AG04449 (cell line): ENCODE measurements around the gene MAP3K14.
A peak's percentile ranks its signal among the peaks of the same experiment; 100 is the strongest.

Experiments
- CTCF ChIA-PET: fragments of 350-600 bp; formaldehyde crosslinking; extraction: SDS; loops from one replicate; lab custom pipeline; 2021; ENCODE audit warnings: antibody characterized with exemption; lab: Yijun Ruan, JAX
- POLR2A ChIA-PET: fragments of 400-600, 350-600 bp; formaldehyde crosslinking; extraction: SDS; loops from one replicate; lab custom pipeline; 2020; ENCODE audit warnings: antibody characterized with exemption, inconsistent platforms; lab: Yijun Ruan, JAX
- DNase-seq: peaks from one replicate; pipeline ENCODE4 v3.0.0-alpha.2; 2010; ENCODE audit warnings: low read depth, low spot score
- H3K4me3 ChIP-seq: 2 replicates; pipeline ENCODE4 v1.5.1; 2011; ENCODE audit warnings: low read depth, mild to moderate bottlenecking, control low read depth, low read length
- CTCF ChIP-seq: IDR thresholded peaks from one replicate; pipeline ENCODE4 v1.5.1; 2011; ENCODE audit warnings: mild to moderate bottlenecking, moderate library complexity, low read length, control low read depth, inconsistent platforms; ENCODE audit not compliant: insufficient read depth; ENCODE audit errors: missing control alignments

The MAP3K14 gene

DNA sequence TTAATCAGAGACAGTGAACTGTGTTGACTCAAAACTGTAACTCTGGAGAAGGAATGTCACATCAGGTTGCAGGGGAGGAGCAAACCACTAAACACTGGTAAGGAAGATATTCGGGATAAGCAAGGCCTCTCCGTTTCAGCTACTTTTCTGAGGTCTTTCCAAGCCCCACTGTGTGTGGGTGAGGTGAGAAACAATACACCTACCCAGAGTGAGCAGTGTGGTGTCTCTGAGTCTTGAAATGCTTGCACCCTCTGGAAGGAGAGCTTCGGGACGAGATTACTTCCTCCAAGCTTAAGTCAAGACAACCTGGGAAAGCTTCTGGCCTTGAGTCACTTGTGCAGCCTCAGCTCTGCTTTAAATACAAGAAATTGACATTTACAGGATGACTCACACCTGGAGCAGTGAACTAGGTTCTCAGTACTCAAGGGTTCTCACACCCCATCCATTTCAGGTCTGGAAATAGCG, 2.5 kb upstream of the MAP3K14 start:
- no peak for DNase-seq
- no peak overlapping the region; the same call in 1 of the 2 replicates for H3K4me3 ChIP-seq
- no peak for TF ChIP-seq CTCF
- ChIA-PET CTCF (interaction anchor here (1.0 to 5.7 kb wide), 5 partner anchors 8 to 121 kb away, joined by 3 to 32 read pairs (median 5); no protein-coding TSS in a partner anchor), POLR2A (interaction anchor here (1.1 to 2.4 kb wide), 4 partner anchors 23 to 171 kb away, joined by 3 to 10 read pairs (median 4); partner anchors contain the start of gene HEXIM1)

GRCh38 chr17:45318561-45319230, 1.9 kb upstream of the MAP3K14 start:
- ChIA-PET POLR2A (interaction anchor here (1.1 to 1.4 kb wide), 3 partner anchors 27 to 170 kb away, joined by 3 to 5 read pairs (median 4); partner anchors contain the start of gene HEXIM1), CTCF (interaction anchor here (1.0 to 5.7 kb wide), 8 partner anchors 8 to 183 kb away, joined by 3 to 32 read pairs (median 5); partner anchors contain the start of gene ACBD4)
- H3K4me3 ChIP-seq = no peak overlapping the region
- no peak for DNase-seq
- TF ChIP-seq CTCF = no peak

GRCh38 chr17:45317111-45317928, 500 bp upstream of the MAP3K14 start:
- ChIA-PET POLR2A (interaction anchor here (0.7 to 2.5 kb wide), 10 partner anchors 8 to 55 kb away, joined by 3 to 15 read pairs (median 4); no protein-coding TSS in a partner anchor), CTCF (interaction anchor here (0.6 to 5.7 kb wide), 20 partner anchors 11 to 182 kb away, joined by 3 to 32 read pairs (median 4); partner anchors contain the start of gene ACBD4)
- peak overlapping the region; percentile 57 for H3K4me3 ChIP-seq
- no peak for TF ChIP-seq CTCF
- DNase-seq = peak; percentile 100

DNA sequence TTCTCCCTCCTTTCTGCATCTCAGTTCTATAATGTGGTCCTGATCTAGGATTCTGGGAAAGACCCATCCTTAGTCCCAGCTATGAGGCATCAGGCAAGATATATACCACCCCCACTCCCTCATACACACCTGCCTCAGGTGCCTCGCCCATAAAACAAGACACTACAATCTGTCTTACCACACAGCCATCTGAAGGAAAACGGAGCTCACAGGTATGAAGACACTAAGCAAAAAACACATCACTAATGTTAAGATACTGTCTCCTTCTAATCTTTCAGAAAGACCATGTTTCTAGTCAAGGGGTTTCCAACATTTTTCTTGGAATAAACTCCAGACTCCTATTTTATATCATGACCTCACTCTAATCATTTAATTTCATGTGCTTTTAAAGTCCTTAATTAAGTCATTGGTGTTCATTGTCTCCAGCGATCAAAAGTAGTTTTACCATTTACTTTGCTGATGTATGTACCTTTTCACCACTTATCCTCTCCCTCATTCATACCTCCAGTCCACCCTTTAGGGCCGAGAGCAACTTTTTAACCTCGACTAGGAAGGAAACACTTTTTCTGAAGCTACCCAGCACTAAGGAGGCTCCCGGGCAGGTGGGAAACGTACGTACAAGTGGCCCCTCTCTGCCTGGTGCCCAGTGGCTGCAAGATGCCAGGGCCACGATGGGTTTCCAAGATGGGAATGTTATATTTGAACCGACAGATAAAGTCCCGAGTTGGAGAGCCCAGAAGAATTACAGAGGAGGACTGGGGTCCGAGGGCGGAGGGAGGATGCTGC, 979 bp downstream of the MAP3K14 start:
- H3K4me3 ChIP-seq = peak overlapping the region; percentile 86
- ChIA-PET CTCF (interaction anchor here (1.1 to 5.7 kb wide), 9 partner anchors 10 to 79 kb away, joined by 3 to 32 read pairs (median 11); no protein-coding TSS in a partner anchor), POLR2A (interaction anchor here (1.5 to 2.5 kb wide), 4 partner anchors 8 to 56 kb away, joined by 6 to 15 read pairs (median 9); no protein-coding TSS in a partner anchor)
- no peak for TF ChIP-seq CTCF
- DNase-seq = no peak

DNA sequence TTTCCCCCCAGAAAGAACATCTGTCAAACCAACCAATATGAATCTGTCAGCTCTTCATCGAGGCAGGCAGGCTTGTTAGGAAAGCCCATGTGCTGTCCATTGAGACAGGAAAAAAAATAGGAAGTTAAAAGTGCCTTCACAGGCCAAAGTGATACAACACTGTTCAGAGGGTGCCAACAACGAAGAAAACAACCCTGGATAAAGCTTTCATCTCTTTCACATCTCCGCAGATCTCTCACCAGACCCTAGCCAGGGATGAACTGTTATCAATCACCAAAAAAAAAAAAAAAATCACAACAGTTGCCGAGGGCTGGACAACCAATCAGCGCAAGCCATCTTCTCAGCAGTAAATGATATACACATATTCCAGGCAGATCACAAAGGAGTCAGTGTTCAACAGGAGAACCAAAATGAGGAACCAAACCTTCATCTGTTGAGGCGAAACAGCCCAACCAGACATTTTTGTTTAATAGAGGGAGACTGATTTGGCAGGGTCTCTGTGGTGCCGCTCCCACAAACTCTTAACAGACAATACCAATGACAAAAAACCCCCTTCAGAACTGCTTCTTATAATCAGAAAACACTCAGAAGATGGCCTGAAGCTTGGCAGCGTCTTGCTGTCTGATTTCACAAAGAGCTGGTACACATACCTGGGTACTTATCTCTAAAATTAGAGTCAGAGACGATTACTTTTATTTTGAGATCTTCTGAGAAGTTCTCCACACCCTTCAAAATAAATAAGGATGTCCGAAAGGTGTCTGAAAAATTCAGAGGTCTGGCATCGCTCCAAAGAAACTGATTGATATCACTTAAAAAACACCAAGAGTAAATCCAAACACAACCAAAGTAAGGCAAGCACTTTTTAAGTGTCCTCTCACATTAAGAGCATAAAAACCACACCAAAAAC, 1.8 kb downstream of the MAP3K14 start:
- peak overlapping the region; percentile 86 for H3K4me3 ChIP-seq
- POLR2A ChIA-PET = interaction anchor here (0.7 to 2.4 kb wide), 2 partner anchors 47 to 57 kb away, joined by 4 to 15 read pairs; no protein-coding TSS in a partner anchor
- no peak for DNase-seq
- no peak for TF ChIP-seq CTCF
- CTCF ChIA-PET = interaction anchor here (1.2 to 5.7 kb wide), 10 partner anchors 9 to 97 kb away, joined by 3 to 35 read pairs (median 9); no protein-coding TSS in a partner anchor
